GM19452 (cell line): ENCODE measurements around the gene PTPN22.

ENCODE experiments used
- ATAC-seq: cut with Tn5 transposase; IDR thresholded peaks from one replicate; pipeline ENCODE4 v1.9.1; 2021; ENCODE audit not compliant: unreplicated experiment

PTPN22 gene

GRCh38 chr1:113804421-113805255 is 66.9 kb downstream of the PTPN22 start:
- no peak for ATAC-seq

DNA sequence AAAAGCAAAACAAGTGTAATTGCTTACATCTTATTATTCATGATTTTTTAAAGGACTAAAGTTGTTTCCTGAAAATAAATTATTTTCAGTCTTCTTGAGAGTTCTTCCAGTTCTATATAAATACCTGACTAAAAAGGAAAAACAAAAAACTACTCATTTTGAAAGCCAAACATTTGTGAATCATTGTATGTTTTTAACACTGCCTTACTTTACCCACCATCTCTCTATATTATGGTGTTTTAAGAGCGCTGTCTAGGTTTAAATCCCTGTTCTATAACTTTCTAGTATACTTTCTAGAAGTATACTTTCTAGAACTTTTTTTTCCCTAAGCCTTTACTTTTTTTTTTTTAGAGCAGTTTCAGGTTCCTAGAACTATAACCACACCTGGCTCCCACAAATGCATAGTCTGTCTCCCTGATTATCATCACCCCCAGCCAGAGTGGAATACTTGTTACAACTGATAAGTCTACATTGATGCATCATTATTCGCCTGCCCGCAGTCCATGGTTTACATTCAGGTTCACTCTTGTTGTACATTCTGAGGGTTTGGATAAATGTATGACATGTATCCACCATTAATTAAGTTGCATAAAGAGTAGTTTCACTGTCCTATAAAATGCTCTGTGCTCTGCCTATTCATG is 69.0 kb downstream of the PTPN22 start:
- ATAC-seq, result no peak

DNA sequence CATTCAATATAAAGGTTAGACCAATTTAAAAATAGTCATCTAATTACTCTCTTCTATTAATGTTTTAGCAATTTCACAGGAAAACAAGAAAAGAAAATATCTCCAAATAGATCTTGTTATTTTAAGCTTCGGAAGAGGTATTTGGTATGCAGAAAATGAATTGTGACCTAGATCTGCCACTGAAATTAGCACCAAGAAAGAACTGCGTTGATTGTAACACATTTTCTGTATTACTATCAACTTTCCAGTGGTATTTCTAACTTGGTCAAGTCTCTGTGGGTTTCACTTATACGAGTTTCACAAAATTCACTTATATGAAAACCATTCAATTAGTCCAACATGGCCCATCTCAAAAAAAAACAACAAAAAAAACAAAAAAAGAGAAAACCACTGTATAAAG is 71.0 kb downstream of the PTPN22 start:
- no peak for ATAC-seq

DNA sequence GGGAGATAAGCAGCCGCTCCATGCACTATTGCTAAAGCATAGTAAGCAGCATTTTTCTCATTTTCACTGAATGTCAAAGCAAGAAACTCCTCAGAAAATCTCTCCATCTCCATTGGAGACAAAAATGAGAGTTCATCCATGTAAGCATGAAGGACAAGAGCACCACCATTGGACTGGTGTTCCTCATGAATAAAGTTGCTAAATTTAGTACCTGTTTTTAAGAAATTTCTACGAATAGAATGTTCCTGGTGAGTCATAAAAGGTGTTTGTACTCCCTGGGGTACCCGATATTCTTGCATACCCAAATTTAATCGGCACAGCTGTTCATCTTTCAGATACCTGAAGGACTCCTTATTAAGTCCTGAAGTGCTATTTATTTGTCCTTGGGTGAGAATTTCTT is 74.0 kb downstream of the PTPN22 start:
- no peak for ATAC-seq

DNA sequence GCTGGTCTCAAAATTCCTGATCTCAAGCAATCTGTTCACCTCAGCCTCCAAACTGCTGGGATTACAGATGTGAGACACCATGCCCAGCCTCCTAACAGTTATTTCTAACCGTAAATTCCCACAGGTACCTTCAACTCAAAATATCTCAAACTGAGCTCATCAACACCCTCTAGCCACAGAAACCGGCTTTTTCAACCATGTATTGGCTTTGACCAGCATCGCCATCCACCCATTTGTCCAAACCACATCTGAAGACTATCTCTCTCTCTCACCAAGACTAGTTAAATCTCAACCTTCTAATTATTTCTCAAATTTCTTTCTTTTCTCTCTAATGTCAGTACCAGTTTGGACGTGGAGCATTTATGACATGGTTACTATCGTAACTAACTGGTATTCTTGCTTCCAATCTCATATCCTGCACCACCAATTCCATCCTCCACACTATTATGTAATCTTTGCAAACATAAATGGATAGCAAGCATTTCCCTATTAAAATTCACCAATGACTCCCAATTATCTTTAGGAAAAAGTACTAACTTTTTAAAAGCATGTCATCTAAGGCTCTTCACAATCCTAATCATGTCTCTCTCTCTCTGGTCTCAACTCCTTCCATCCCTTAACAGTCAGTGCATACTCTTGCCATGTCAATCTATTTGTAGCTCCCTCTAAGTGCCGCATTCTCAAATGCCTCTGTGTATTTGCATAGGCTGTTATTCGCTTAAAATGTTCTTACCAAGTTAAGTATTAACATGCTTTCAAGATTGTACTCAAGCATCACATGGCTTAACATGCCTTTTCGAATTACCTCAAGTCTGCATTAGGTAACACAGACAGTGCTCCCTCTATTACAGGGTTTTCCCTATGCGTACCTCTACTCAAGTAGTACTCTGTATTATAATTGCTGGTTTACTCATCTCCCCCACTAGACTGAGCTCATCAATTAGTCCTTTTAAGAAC is 77.4 kb downstream of the PTPN22 start:
- ATAC-seq, result no peak

- ATAC-seq, result no peak
These were observed 78.5 kb downstream of the PTPN22 start for GRCh38 chr1:113792986-113793385.

GRCh38 chr1:113792471-113792870 is 79.0 kb downstream of the PTPN22 start:
- no peak for ATAC-seq

- no peak for ATAC-seq
These were observed 82.7 kb downstream of the PTPN22 start for GRCh38 chr1:113788802-113789201.

- ATAC-seq, result no peak
These were observed 83.8 kb downstream of the PTPN22 start for GRCh38 chr1:113787663-113788062.

DNA sequence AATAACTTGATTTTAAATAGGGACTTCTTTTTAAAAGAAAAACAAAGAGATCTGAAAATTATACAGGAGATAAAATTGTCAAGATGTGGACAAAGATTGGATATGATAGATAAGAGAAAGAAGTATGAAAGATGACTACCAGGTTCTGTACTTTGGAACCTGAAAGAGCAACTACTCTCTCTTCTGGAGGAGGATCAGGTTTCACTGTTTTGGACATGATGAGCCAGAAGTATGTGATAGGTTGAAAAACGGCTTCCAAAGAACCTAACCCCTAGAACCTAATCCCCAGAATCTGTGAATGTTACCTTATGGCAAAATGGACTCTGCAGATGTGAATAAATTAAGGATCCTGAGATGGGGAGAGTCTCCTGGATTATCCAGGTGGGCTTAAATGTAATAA is 85.4 kb downstream of the PTPN22 start:
- no peak for ATAC-seq

DNA sequence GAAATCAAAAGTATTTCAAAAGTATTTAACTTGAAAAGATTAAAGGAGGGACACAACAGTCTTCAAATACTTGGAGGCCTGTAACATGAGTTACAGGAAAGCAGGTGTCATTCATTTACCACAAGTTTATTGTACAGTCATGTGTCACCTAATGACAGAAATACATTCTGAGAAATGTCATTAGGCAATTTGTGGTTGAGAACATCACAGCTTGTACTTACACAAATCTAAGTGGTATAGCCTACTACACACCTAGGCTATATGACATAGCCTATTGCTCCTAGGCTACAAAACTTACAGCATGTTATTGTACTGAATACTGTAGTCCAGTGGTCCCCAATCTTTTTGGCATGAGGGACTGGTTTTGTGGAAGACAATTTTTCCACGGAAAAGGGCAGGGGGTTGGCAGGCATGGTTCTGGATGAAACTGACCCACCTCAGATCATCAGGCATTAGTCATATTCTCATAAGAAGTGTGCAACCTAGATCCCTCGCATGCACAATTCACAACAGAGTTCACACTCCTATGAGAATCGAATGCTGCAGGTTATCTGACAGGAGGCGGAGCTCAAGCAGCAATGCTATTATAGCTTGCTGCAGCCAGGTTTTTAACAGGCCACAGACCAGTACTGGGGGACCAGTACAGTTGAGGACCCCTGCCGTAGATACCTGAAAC is 87.3 kb downstream of the PTPN22 start:
- ATAC-seq, result peak; percentile 76

- ATAC-seq, result peak; percentile 83
These were observed 88.0 kb downstream of the PTPN22 start for GRCh38 chr1:113783254-113784103.

- no peak for ATAC-seq
These were observed 89.1 kb downstream of the PTPN22 start for GRCh38 chr1:113782406-113782805.

DNA sequence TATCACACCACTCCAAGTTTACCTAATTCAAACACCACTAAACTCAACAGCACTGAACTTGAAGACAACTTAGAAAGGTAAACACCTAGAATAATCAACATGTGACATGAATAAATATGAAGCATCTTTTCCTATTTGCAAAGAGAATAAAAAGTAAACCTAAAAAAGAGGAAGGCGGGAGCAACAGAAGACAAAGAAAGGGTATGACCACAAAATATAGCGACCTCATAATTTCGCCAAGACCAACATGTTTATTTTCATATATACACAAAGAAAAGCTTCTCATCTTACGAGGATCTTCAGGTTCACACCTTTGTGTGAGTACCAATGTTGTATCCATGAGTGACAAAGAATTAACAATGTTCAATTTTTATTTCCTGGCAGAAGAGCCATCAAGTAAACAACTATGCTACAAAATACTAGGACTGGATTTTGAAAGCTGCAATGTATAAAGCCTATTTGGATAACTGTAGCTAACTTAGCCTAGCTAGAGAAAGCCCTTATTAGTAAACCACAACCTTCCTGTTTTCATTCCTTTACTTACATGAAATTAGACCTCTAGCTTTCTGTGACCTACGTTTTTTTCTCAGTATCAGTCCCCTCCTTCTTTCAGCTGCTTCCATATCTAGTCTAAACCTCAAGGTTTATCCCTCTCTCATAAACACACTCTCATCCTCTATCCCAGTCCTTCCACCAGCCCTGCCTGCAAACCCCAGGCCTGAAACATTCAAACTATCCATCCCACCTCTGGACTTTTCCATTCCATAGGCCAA is 91.0 kb downstream of the PTPN22 start:
- ATAC-seq, result no peak

DNA sequence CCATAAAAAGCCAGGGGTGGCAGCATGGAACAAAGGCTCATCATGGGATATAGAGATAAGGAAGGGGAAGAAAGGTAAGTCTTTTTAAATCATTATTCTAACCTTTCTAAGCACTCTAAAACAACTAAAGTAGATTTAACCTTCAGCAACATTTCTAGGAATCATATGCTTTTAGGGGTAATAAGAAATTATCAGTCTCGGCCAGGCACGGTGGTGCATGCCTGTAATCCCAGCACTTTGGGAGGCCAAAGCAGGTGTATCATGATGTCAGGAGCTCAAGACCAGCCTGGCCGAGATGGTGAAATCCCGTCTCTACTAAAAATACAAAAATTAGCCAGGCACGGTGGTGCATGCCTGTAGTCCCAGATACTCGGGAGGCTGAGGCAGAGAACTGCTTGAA is 92.0 kb downstream of the PTPN22 start:
- ATAC-seq, result no peak

DNA sequence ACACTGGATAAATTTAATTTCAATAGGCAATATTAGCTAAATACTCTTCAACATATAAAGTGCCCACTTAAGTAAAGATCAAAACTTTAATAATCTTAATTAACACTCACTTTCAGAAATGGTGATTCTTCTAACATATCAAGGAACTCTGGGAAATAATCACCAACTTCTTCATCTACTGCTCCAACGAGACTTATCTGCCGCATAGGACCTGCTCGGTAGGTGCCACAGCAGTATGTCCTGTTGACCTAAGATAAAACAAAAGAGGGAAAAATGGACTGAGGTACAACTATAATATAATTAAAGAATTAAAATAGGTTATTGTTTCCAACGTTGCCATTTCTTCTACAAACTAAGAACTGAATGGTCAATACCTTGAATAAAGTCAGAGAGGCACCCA is 94.0 kb downstream of the PTPN22 start:
- no peak for ATAC-seq

DNA sequence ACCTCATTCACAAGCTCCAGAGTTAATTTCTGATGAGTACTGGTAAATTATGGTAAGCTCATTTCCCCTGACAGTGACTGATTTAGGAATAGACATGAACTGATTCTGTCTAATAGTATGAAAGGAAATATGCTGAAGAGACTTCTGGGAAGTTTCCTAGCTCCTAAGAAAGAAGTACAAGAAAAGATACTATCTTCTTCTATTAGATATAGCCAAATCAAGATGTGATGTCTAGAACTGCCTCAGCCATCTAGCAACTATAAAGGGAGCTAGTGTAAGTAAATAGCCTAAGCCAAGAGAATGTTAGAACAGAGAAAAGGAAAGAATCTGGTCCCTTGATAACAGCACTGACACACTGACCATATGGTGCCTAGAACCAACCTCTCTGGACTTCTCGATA is 101.5 kb downstream of the PTPN22 start:
- no peak for ATAC-seq

DNA sequence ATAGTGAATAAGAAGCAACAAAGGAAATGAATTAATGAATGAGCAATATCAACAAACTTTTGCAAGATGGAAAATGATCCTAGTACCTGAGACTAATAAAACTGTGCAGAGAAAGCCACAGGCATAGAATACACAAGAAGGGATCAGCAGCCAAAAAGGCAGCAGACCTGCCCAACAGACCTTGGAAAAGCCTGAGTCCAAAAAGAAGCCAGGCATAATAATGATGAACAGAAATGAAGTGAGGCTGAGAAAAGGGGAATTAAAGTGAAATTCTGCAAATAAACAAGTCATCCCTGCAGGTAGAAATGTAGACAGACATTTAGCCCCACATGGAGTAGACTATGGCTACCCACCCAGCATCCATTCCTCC is 101.9 kb downstream of the PTPN22 start:
- no peak for ATAC-seq

DNA sequence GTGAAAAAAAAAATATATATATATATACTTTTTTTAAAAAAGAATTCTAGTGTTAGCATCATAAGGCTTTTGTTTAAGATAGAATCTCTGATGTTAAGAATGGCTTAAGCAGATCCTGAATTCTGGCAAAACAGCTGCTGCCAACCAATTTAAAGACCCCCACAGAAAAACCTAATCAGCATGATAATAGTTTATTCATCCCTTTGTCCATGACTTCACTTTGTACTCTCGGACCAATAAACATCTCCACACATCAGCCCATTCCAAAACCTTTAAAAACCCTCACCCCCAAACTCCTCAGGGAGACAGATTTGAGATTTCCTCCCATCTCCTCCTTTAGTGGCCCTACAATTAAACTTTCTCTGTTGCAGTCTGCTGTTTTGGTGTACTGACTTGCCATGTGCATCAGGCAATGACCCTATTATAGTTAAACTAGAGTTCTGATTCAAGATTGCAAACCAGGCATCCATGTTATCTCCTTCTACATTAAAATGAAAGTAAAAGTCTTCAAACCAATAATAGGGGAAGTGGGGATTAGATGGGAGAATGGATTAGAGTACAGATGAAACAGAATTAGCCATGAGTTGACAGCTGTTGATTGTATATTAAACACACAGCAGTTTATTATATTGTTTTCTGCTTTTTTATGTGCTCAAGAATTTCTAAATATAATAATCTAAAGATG is 102.5 kb downstream of the PTPN22 start:
- ATAC-seq, result no peak
